ENCODE data around the gene AGO1. TPM values are rescaled to one million over a fixed set of nuclear protein-coding genes. Genes with fewer than 3 reads are reported as not detected.

The AGO1 gene
- total RNA-seq, 3 donors from 2014 or later: 22.3 to 26.1 (median 23.4) TPM

GRCh38 chr1:35857830-35858229, 25.2 kb upstream of the AGO1 start:
- TF ChIP-seq CTCF (IDR thresholded peaks at IDR 0.05): no peak
- TF ChIP-seq POLR2AphosphoS5 (IDR thresholded peaks at IDR 0.05): no peak
- no peak for TF ChIP-seq POLR2A (IDR thresholded peaks at IDR 0.05)
- Histone ChIP-seq H3K4me1 (no peaks in the 10 kb centered on the region), H3K27me3 (no peaks in the 10 kb centered on the region), H3K9me3 (no peaks in the 10 kb centered on the region), H3K36me3 (no peaks in the 10 kb centered on the region), H3K27ac (no peak overlapping the region), H3K4me3 (no peak overlapping the region)
- intact Hi-C loops (cut with DNase I; ENCODE audit: low total_unique reads): no loop called here
- DNase-seq (ENCODE audit: low spot score in 2 of 2): no peak

DNA sequence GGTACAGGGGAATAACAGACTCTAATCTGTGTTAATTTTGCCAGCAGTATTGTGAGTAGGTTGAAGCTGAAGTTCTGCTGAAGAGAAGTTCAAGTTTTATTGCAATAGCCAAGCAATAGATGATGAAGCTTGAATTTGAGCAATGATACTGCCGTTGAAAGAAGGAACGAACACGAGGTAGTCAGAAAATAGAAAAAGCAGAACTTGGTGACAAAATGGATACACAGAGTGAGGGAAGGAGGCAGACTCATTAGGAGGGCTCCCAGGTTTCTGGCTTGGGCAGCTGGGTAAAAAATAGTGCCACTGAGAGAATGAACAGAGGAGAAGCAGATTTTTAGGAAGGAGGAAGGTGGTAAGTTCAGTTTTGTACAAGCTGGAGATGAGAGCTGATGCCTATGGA, 22.3 kb upstream of the AGO1 start:
- H3K4me3 ChIP-seq: no peak overlapping the region
- no peak overlapping the region for H3K27ac ChIP-seq
- intact Hi-C loops (cut with DNase I; ENCODE audit: low total_unique reads): loop anchor here (10.0 kb wide), 1 partner anchor 1584 kb away; no protein-coding TSS in a partner anchor
- TF ChIP-seq POLR2AphosphoS5 (IDR thresholded peaks at IDR 0.05) (no peak), POLR2A (IDR thresholded peaks at IDR 0.05) (no peak), CTCF (IDR thresholded peaks at IDR 0.05) (no peak)
- no peaks in the 10 kb centered on the region for H3K27me3 ChIP-seq
- no peaks in the 10 kb centered on the region for H3K9me3 ChIP-seq
- DNase-seq (ENCODE audit: low spot score in 2 of 2): no peak
- H3K4me1 ChIP-seq: no peaks in the 10 kb centered on the region
- no peaks in the 10 kb centered on the region for H3K36me3 ChIP-seq

- Histone ChIP-seq H3K27ac (no peak overlapping the region), H3K9me3 (no peaks in the 10 kb centered on the region), H3K4me3 (no peak overlapping the region), H3K4me1 (no peaks in the 10 kb centered on the region), H3K27me3 (no peaks in the 10 kb centered on the region), H3K36me3 (no peaks in the 10 kb centered on the region)
- intact Hi-C loops (cut with DNase I; ENCODE audit: low total_unique reads): loop anchor here (10.0 kb wide), 1 partner anchor 1582 kb away; no protein-coding TSS in a partner anchor
- TF ChIP-seq POLR2A (IDR thresholded peaks at IDR 0.05) (no peak), CTCF (IDR thresholded peaks at IDR 0.05) (no peak), POLR2AphosphoS5 (IDR thresholded peaks at IDR 0.05) (no peak)
- DNase-seq (ENCODE audit: low spot score in 2 of 2): no peak
These were observed 19.9 kb upstream of the AGO1 start for GRCh38 chr1:35863136-35863535.

DNA sequence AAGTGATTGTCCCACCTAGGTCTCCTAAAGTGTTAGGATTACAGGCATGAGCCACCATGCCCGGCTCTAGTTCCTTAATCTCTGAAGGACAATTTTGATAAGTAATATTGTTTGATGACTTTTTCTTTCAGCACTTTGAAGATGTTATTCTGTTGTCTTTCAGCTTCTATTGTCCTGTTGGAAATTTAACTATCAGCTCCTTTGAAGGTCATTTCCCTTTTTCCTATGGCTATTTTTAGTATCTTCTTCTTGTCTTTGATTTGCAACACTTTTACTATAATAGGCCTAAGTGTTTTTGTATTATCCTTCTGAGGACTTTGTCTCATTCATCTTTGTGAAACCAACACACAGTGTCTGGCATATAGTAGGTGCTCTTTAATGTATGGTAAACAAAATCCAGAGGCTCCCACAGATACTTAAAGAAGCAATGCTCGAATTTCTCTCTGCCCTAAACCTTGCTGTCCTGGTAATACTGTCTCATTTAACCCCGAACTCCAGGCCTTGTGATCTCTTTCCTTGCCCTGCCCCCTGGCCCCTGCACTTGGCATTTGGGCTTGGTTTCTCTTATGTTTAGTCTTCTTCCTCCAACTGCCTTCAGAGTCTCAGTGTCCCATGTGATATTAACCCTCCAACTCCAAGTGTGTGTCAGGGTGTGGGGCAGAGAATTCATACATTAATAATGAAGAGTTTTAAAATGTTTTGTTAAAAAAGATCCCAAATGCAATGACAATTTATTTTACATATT, 19.0 kb upstream of the AGO1 start:
- Histone ChIP-seq H3K4me3 (no peak overlapping the region), H3K27ac (no peak overlapping the region), H3K9me3 (no peaks in the 10 kb centered on the region), H3K27me3 (no peaks in the 10 kb centered on the region), H3K4me1 (no peaks in the 10 kb centered on the region), H3K36me3 (no peaks in the 10 kb centered on the region)
- intact Hi-C loops (cut with DNase I; ENCODE audit: low total_unique reads): loop anchor here (10.0 kb wide), 1 partner anchor 1581 kb away; no protein-coding TSS in a partner anchor
- TF ChIP-seq POLR2A (IDR thresholded peaks at IDR 0.05) (no peak), CTCF (IDR thresholded peaks at IDR 0.05) (no peak), POLR2AphosphoS5 (IDR thresholded peaks at IDR 0.05) (no peak)
- DNase-seq (ENCODE audit: low spot score in 2 of 2): no peak

GRCh38 chr1:35864813-35865212, 18.2 kb upstream of the AGO1 start:
- Histone ChIP-seq H3K4me3 (no peak overlapping the region), H3K36me3 (no peaks in the 10 kb centered on the region), H3K27ac (no peak overlapping the region), H3K27me3 (no peaks in the 10 kb centered on the region), H3K4me1 (no peaks in the 10 kb centered on the region), H3K9me3 (no peaks in the 10 kb centered on the region)
- intact Hi-C loops (cut with DNase I; ENCODE audit: low total_unique reads): loop anchor here (10.0 kb wide), 1 partner anchor 1580 kb away; no protein-coding TSS in a partner anchor
- no peak for DNase-seq (ENCODE audit: low spot score in 2 of 2)
- no peak for TF ChIP-seq CTCF (IDR thresholded peaks at IDR 0.05)
- no peak for TF ChIP-seq POLR2AphosphoS5 (IDR thresholded peaks at IDR 0.05)
- TF ChIP-seq POLR2A (IDR thresholded peaks at IDR 0.05): no peak
